Amygdala (tissue), 56 donors: Measurements from ENCODE around the gene SLC13A4.
"Not testable (repeated sequence)": the region's sequence is repeated elsewhere in the genome, so short reads cannot be mapped to it uniquely, and the experiment has no call there.

Experiments used
- DNase-seq, 56 donors: peaks; one replicate each; lab custom pipeline; 2025; lab: John Stamatoyannopoulos, UW

Gene SLC13A4

DNA sequence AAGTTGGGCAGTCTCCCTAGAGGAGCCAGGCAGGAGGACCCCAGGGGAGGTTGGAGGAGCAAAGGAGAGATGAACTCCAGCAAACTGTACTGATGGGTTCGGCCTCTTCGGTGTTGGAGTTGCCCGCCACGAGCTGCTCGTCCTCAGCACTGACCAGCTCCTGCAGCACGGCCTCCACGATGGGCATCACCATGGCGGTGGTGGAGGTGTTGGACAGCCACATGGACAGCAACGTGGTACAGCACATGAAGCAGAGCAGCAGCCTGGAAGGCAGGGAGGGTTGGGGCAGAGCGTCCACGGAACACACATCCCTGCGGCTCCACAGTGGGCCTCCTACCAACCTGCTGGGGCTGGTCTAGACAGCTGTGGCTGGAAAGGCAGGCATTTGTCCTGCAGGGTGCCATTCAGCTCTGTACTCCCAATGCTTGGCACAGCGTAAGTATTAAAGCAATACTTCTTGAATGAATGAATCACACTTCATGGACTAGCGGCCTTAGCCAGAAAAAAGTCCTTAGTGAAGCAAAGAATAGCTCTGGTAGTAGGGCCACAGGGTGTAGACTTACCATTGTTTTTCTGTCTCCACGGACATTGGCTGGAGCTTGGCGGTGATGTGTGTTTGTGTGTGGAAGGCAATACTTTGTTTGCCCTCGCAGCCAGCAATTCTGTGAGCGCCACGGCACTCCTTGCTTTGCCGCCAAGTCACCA is 21.8 kb downstream of the SLC13A4 start:
- DNase-seq: no peak

GRCh38 chr7:135704698-135705097 is 23.3 kb downstream of the SLC13A4 start:
- DNase-seq: no peak

GRCh38 chr7:135704074-135704473 is 23.9 kb downstream of the SLC13A4 start:
- DNase-seq: no peak

GRCh38 chr7:135697276-135698049 is 30.5 kb downstream of the SLC13A4 start:
- no peak for DNase-seq

DNA sequence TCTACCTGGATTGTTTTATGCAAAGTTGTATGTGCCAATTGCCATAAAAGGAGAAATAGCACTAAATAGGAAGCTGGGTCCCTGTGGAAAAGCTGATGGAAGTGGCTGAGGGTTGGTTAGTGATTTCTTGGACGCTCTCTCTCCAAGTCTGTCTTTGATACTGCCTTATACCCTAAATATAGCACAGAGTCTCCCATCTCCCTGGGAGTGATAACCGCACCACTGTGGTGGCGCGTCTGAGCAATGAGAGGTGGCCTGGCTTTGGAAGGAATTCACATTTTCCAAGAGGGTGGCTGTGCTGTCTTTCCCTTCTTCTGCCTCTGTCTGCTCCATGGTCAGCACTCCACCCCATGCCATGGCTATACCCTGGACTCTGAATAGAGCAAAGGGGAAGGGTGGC is 34.4 kb downstream of the SLC13A4 start:
- no peak for DNase-seq

DNA sequence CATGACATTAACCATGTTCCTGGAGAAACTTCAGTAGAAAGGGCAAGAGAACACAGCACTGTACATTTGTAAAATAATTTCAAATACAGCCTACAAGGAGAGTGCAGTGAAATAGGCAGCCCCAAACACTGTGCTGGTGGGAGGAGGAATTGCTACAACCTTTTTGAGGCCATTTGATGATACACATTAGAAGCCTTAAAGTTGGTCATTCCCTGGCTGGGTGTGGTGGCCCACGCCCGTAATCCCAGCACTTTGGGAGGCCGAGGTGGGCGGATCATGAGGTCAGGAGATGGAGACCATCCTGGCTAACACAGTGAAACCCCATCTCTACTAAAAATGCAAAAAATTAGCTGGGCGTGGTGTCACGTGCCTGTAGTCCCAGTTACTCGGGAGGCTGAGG is 35.4 kb downstream of the SLC13A4 start:
- not testable (repeated sequence) for DNase-seq

DNA sequence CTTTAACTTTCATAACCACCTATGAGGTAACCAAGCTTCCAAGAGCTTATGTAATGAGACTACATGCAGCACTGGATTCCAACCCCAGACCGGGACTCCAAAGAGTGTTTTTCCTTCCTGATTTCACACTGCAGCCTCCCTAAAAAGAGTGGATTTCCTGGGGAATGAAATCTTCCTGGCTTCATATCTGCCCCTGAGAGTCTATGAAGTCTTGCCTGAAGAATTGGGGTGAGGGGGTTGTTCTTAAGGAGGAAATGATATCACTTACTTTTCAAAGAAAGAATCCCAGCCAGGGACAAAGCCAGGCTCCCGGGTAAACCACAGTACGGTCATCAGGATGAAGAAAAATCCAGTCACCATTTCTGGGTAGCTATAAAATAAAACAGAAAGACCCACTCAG is 35.9 kb downstream of the SLC13A4 start:
- DNase-seq: no peak

- no peak for DNase-seq
Observed at GRCh38 chr7:135690566-135690965, 37.4 kb downstream of the SLC13A4 start.

DNA sequence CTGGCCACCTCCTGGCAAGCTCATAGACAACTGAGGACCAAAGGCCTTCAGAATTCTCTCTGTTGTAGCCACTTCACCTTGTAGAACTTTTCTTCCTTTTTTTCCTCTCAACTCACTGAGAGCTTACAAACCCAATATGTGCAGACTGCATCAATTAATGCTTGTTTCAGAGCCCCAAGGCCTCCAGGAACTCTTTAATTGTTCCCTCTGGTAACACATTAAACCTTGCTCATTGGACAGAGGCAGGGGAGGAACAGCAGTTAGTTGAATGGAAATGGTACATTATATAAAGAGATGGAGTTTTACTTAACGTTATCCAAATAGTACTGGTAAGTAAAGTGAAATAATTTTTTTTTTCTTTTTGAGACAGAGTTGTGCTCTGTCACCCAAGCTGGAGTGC is 40.5 kb downstream of the SLC13A4 start:
- DNase-seq: no peak

DNA sequence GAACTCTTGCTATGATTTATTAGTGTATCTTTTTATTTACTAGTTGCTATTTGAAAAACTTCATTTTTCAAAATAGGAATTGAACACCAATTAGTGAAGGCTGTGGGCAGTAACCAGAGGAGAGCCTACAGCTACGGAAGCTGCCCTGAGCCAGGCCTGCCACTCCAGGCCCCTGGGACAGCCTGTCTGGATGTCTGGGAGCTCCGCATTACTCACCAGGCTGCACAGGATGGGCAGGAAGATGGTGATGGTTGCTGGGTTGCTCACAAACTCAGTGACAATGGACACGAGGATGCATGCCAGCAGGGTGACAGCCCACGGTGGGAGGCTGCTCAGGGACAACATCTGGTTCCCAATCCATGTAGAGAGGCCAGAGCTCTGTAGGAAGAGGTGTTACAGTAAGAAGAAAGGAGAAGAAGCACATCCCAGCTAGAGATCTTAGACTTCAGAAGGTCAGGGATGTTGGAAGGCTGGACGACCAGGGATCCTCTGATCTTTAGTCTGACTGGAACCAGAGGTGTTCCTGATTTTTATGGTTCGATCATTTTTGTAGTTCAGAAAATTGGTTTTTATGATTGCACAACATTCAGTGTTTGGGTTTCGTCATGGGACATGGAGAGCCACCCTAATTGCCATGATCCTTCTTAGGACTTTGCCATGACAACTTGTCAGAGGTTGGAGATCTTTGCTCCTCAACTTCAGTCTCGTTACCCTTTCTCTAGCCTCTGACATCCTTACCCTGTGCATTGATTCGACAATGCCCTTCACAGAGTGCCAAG is 42.5 kb downstream of the SLC13A4 start:
- DNase-seq: no peak

GRCh38 chr7:135684699-135685098 is 43.3 kb downstream of the SLC13A4 start:
- no peak for DNase-seq

DNA sequence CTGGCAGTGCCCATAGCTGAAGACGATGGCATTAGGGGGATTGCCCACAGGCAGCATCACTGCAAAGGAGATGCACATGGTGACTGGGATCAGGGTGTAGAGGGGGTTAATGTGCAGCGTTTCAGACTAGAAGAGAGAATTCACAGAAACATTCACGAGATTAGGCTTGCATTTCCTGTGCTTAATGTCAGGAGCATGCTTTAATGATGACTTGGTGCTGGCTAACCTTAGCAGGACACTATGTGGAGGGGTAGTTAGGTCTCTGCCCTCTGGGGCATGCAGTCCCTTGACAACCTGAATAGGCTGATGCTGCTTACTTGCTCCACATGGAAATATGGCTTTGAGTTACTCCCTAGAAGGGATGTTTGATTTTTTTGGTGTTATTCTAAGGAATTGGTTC is 43.9 kb downstream of the SLC13A4 start:
- no peak for DNase-seq

GRCh38 chr7:135683609-135684008 is 44.4 kb downstream of the SLC13A4 start:
- DNase-seq: no peak

DNA sequence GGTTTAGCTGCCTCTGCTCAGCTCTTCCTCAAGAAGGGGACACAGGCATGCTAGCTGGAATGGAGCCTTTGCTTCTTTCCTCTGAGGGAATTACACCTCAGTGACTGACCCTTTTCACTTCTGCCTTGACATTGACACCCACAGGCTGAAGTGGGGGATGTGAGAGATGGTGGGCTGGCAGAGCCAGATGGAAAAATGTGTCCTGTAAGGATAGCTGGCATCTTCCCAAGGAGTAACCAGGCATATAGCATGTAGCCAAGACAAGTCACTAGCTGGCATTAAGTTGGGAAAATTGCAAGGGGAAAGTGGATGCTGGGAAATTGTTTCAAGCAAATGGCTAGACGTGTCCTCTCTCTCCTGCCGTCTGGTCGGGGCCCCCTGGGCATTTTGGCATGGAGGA is 45.8 kb downstream of the SLC13A4 start:
- no peak for DNase-seq

DNA sequence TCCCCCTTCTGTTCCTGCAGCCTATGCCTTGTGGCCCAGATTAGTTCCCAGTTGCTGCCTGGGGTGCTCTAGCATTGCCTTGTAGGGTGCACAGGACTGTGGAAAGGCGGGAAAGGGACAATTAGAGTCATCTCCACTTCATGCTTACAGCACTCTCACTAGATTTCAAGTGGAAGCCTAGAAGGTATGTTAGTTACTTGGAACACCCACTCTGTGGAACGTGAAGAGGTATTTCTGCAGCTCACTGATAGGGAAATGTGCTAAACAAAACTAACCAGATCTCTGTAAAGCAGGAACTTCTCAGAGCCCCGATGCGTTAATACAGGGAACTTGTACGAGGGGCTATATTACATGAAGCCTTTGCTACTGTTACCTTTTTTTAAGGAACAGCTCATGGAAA is 46.2 kb downstream of the SLC13A4 start:
- no peak for DNase-seq

DNA sequence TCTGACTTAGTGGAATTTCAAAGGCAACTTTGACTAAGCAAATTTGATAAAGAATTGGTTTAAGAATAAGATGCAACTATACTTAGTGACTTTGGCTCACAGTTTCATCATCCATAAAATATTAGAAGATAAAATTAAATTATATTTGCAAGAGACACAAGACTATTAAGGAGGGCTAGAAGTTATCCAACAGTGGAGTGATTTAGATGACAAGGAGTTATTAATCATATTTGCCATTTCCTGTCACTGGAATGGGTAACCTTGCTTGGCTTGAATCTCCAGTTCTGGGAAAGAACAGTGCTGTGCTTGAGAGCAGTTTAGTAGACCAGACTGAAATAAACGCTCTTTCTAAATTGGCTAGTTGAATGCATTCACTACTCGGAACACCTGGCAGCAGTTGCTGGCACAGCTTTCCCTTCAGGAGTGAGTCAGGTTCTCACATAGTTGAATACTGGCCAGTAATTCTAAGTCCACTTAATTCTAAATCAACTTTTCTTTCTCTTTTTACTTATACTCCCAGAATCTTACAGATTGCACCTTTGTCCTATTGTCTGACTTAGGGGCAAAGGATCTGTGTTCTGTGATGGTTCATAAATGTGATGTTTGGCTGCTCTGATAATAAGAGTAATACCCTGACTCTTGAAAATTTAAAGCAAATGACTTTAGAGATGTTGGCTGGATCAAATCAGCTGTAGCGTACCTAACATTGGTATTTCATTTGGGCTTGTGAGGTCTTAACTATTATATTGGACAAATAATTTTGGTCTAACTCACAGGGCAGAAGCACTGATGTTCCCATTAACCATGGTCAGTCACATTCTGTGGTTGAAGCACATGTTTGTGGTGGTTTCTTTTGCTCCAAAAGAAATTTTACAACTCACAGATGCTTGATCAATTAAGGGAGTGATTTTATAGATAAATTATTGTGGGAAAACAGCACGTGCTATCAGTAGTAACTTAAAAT is 49.1 kb downstream of the SLC13A4 start:
- peak in 2 of 56 donors; percentile 7 to 14 for DNase-seq

GRCh38 chr7:135673360-135673706 is 54.7 kb downstream of the SLC13A4 start:
- DNase-seq: no peak

- peak in 5 of 56 donors; percentile 5 to 37 (median 9) for DNase-seq
Observed at GRCh38 chr7:135672560-135673359, 55.2 kb downstream of the SLC13A4 start.

DNA sequence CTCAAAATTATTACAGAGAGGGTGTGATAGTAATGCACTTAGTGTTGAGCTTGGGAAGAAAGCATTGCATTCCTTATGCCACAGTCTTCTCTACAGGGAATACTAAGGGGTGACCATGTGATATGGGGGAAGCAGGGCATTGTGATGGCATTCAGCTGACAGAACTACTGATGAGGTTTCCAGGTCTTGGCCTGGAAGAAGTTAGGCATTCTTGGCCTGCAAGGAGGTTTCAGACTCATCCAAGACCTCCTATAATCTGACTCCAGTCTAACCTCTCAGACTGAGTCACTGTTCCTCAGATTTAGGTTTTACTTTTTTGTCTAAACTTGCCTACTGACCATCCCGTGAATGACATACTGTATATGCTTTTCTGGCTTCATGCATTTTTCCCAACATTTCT is 57.8 kb downstream of the SLC13A4 start:
- DNase-seq: peak in 1 of 56 donors; percentile 7
